Measurements from ENCODE around the gene TKFC.

DNA sequence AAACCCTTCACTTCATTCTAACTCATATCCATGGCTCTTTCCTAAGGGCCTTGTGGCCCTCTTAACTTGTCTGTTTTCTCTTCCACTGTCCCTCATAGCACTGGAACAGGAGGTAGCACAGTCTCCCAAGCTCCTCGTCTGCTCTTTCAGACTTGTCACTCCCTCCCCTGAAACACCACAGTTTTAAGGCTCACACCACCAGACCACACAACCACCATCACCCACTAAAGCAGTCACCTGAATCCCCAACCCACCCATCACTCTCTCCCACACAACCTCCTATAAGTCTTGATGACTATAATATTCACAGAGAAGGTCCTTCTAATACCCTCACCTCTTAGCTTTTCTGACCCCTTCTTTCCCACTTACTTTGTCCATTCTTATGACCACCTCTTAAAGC is 26.8 kb upstream of the TKFC start:
- TF ChIP-seq EP300 (IDR thresholded peaks at IDR 0.05; ENCODE audit: borderline replicate concordance in 1 of 2, low read depth in 1 of 2, low read length in 1 of 2) (no peak), EZH2phosphoT487 (IDR thresholded peaks at IDR 0.05; ENCODE audit: borderline replicate concordance, low read depth) (no peak)
- TF ChIP-seq, protein P1, sequence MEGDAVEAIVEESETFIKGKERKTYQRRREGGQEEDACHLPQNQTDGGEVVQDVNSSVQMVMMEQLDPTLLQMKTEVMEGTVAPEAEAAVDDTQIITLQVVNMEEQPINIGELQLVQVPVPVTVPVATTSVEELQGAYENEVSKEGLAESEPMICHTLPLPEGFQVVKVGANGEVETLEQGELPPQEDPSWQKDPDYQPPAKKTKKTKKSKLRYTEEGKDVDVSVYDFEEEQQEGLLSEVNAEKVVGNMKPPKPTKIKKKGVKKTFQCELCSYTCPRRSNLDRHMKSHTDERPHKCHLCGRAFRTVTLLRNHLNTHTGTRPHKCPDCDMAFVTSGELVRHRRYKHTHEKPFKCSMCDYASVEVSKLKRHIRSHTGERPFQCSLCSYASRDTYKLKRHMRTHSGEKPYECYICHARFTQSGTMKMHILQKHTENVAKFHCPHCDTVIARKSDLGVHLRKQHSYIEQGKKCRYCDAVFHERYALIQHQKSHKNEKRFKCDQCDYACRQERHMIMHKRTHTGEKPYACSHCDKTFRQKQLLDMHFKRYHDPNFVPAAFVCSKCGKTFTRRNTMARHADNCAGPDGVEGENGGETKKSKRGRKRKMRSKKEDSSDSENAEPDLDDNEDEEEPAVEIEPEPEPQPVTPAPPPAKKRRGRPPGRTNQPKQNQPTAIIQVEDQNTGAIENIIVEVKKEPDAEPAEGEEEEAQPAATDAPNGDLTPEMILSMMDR (IDR thresholded peaks at IDR 0.05) = no peak
- TF ChIP-seq, protein P2, sequence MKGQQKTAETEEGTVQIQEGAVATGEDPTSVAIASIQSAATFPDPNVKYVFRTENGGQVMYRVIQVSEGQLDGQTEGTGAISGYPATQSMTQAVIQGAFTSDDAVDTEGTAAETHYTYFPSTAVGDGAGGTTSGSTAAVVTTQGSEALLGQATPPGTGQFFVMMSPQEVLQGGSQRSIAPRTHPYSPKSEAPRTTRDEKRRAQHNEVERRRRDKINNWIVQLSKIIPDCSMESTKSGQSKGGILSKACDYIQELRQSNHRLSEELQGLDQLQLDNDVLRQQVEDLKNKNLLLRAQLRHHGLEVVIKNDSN (IDR thresholded peaks at IDR 0.05; ENCODE audit: borderline replicate concordance, low read depth) = no peak
